Central memory CD8-positive, alpha-beta T cell (primary cell): ENCODE measurements around the gene SHROOM1.

Experiments
- ATAC-seq: fragments of 150-1000 bp; cut with Tn5 transposase; replicated peaks from 2 replicates; pipeline ENCODE4 v1.10.0; 2022; ENCODE audit warnings: mild to moderate bottlenecking, moderate FRiP score, moderate number of reproducible peaks; ENCODE audit not compliant: poor library complexity, severe bottlenecking; ENCODE audit errors: extremely low read depth
- DNase-seq, 2 donors: peaks; one replicate each; pipeline ENCODE4 v3.0.0; 2021; ENCODE audit warnings: low spot score in 2 of 2
- H3K27ac Mint-ChIP-seq: one replicate; pipeline ENCODE4 v1.8.0; 2022; ENCODE audit warnings: low read depth, mild to moderate bottlenecking, moderate library complexity, mixed read lengths
- H3K27me3 Mint-ChIP-seq: one replicate; pipeline ENCODE4 v1.8.0; 2022; ENCODE audit warnings: mixed read lengths
- H3K36me3 Mint-ChIP-seq: one replicate; pipeline ENCODE4 v1.8.0; 2022; ENCODE audit warnings: mild to moderate bottlenecking, moderate library complexity, mixed read lengths; ENCODE audit not compliant: insufficient read depth
- H3K4me1 Mint-ChIP-seq: one replicate; pipeline ENCODE4 v1.8.0; 2022; ENCODE audit warnings: mixed read lengths
- H3K4me3 Mint-ChIP-seq: one replicate; pipeline ENCODE4 v1.8.0; 2022; ENCODE audit warnings: mild to moderate bottlenecking, moderate library complexity, mixed read lengths
- H3K9me3 Mint-ChIP-seq: one replicate; pipeline ENCODE4 v1.8.0; 2022; ENCODE audit warnings: mixed read lengths

The SHROOM1 gene, protein sequence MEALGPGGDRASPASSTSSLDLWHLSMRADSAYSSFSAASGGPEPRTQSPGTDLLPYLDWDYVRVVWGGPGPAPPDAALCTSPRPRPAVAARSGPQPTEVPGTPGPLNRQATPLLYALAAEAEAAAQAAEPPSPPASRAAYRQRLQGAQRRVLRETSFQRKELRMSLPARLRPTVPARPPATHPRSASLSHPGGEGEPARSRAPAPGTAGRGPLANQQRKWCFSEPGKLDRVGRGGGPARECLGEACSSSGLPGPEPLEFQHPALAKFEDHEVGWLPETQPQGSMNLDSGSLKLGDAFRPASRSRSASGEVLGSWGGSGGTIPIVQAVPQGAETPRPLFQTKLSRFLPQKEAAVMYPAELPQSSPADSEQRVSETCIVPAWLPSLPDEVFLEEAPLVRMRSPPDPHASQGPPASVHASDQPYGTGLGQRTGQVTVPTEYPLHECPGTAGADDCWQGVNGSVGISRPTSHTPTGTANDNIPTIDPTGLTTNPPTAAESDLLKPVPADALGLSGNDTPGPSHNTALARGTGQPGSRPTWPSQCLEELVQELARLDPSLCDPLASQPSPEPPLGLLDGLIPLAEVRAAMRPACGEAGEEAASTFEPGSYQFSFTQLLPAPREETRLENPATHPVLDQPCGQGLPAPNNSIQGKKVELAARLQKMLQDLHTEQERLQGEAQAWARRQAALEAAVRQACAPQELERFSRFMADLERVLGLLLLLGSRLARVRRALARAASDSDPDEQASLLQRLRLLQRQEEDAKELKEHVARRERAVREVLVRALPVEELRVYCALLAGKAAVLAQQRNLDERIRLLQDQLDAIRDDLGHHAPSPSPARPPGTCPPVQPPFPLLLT

DNA sequence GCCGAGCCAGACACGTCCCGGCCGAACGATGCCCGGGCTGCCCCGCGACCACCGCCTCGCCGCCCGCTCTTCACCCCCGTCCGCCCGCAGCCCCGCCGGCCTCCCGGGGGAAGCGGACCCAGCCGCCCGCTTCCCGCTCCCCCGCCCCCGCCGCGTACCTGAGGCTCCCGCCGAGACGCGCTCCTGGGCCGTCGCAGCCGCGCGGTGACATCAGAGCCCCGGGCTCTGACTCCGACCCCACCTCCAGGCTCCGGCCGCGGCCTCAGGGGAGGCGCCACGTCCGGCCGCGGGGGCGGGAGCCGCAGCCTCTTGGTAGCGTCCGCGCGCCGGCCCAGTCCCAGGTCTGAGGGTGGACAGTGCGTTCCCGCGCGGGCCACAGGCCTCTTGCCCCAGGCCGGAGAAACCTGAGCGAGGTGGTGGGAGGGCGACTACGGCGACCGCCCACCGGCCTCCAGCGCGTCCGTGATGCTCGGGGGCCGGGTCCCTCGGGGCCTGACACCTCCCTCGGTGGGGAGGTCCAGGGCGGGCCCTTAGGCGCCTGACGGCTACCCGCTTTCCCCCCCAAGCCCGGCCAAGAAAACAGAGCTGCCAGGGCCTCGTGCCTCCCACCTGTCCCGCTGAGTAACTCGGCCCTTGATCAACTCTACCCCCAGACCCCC is at the start of gene SHROOM1:
TSS of gene SHROOM1 (minus strand) at position 212 of the 659 bp plus-strand sequence. CDS start 4,507 bp downstream, outside the sequence.
- ATAC-seq: peak; percentile 17

DNA sequence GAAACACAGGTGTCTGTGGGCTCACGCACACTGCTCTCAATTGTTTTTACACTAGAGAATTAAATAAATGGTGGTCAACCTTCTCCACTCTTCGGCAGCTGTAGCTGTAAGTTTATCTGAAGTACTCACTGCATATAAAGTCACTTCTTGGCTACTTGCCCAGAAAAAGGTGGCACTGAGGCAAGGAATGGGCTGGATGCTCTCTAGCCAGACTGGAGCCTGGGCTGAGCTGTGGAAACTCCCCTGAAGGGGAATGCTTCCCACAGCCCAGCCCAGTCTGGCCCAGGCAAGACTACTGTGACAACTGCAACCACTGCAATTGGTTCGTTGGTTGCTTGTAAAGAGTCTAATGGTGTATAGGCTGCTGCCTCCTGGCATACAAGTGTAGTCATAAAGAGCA is 47.5 kb upstream of the SHROOM1 start:
- no peaks in the 10 kb centered on the region for H3K9me3 Mint-ChIP-seq
- H3K27ac Mint-ChIP-seq: no peak overlapping the region
- H3K4me1 Mint-ChIP-seq: no peaks in the 10 kb centered on the region
- no peak for DNase-seq
- H3K4me3 Mint-ChIP-seq: no peak overlapping the region
- H3K27me3 Mint-ChIP-seq: no peaks in the 10 kb centered on the region
- no peak for ATAC-seq
- H3K36me3 Mint-ChIP-seq: peaks cover 35% of the 10 kb centered on the region

More for the DNA sequence above, at the start of gene SHROOM1:
- Mint-ChIP-seq H3K9me3 (no peaks in the 10 kb centered on the region), H3K4me1 (peaks cover 17% of the 10 kb centered on the region), H3K36me3 (peaks cover 5% of the 10 kb centered on the region), H3K4me3 (peak within 1 kb of the TSS; percentile 83), H3K27ac (peak within 1 kb of the TSS; percentile 80), H3K27me3 (peaks cover 33% of the 10 kb centered on the region)
- DNase-seq: no peak

DNA sequence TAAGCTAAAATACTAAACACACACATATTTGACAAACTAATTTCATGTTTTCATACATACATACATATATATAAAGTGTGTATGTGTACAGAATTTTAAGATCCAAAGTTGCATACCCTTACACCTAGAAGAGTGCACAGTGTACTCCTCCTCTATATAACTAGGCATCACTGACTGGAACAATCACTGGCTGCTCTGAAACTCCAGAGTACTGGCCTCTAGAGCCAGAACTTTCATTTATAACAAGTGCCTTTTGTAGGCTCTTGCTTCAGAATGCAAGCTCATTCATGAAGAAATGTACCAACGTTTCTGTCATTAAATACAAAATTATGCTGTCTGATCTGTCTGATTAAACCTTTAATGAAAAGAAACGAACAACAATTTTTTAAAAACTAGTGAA is 47.0 kb upstream of the SHROOM1 start:
- H3K9me3 Mint-ChIP-seq: no peaks in the 10 kb centered on the region
- no peaks in the 10 kb centered on the region for H3K27me3 Mint-ChIP-seq
- H3K4me3 Mint-ChIP-seq: no peak overlapping the region
- H3K36me3 Mint-ChIP-seq: peaks cover 30% of the 10 kb centered on the region
- H3K27ac Mint-ChIP-seq: no peak overlapping the region
- no peak for ATAC-seq
- DNase-seq: no peak
- no peaks in the 10 kb centered on the region for H3K4me1 Mint-ChIP-seq

DNA sequence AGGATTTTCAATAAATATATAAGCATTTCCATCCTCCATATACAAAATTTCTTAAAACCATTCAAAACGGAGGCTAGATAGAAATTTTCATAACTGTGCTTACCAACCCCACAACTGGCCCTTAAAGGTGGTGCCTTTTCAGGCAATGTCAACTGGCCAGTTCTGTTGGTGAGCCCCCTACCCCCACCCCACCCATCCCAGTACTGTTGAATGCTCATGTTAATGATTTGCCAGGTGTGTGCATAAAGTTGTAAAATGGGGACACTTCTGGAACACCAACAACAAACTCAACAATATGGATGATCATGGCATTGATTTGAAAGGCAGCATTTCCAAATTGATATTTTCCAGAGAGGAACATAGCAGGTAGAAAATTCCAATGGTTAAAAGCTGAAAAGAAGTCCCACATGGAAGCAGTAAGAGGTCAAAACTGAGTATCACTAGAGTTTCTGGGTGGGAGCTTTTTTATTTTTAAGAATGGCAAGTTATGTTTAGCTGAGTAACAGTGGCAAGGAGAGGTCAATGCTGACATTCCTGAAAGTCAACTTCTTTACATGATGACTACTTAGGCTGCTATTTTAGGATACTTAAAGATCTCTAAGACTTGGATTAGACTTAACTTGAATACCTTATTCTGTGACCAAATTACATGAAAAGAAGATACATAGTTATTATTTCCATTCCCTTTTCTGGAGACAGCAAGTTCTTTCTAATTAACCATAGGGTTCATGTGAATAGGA is 45.7 kb upstream of the SHROOM1 start:
- no peaks in the 10 kb centered on the region for H3K9me3 Mint-ChIP-seq
- H3K36me3 Mint-ChIP-seq: peaks cover 24% of the 10 kb centered on the region

DNA sequence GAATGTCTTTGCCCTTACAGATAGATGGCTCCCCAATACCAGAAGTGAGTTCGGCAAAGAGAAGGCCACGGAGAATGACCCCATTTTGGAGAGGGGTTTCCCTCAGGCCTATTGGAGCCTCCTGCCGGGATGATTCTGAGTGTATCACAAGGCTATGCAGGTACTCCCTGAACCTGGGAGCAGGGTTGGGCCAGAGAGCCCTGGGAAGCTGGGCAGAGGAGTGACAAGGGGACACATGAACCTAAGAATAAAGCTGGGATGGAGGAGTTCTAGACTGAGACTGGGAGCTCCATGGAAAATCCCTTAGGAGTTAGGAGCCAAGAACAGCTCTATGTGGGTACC is 43.5 kb upstream of the SHROOM1 start:
- Mint-ChIP-seq H3K4me1 (no peaks in the 10 kb centered on the region), H3K4me3 (no peak overlapping the region), H3K9me3 (no peaks in the 10 kb centered on the region), H3K27ac (no peak overlapping the region), H3K36me3 (peaks cover 22% of the 10 kb centered on the region), H3K27me3 (no peaks in the 10 kb centered on the region)
- ATAC-seq (no peak), DNase-seq (no peak)

More for the DNA sequence above, 45.7 kb upstream of the SHROOM1 start:
- Mint-ChIP-seq H3K27ac (no peak overlapping the region), H3K4me1 (no peaks in the 10 kb centered on the region), H3K27me3 (no peaks in the 10 kb centered on the region), H3K4me3 (no peak overlapping the region)
- DNase-seq (no peak), ATAC-seq (no peak)

DNA sequence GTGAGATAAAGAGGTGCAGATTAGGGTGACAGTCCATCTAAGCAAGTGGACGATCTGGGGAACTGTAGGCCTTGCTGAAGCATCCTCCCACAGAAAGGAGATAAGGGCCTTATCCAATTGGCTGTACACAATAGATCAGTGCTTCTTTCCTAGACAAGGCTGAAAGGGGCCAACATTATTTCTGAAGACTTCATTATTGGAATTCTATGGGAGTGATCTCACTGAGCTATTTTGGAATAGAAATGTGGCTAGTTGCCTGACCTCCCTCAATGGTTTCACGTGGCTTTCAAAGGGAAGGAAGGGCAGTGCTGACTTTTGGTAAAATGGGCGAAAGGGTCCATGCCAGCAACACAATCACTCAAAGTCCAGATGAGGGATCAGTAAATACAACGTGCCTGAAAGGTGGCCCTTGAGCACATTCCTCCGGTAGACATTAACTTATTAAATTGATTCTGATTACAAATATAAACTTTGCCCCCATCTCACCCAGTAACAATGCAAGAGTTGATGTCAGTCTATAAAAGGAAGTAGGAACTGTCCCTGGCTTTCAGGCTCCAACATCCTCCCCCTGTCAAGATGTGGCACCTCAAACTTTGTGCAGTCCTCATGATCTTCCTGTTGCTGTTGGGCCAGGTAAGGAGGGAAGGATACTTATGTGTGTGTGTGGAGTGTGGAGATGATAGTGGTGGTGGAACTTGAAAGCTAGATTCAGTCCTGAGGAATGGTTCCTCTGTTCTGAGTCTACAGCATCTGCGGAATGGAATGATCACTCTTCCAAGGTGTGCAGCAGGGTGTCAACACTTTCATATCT is 42.9 kb upstream of the SHROOM1 start, which contains the start of gene LEAP2:
TSS of gene LEAP2 (plus strand) at position 550 of the 811 bp plus-strand sequence. CDS start at position 577, 27 bp downstream.
- peak within 1 kb of the TSS; percentile 35 for H3K27ac Mint-ChIP-seq
- DNase-seq: no peak
- ATAC-seq: no peak
- no peaks in the 10 kb centered on the region for H3K4me1 Mint-ChIP-seq
- H3K9me3 Mint-ChIP-seq: no peaks in the 10 kb centered on the region
- peaks cover 19% of the 10 kb centered on the region for H3K36me3 Mint-ChIP-seq
- no peaks in the 10 kb centered on the region for H3K27me3 Mint-ChIP-seq
- H3K4me3 Mint-ChIP-seq: no peak within 1 kb of the TSS

DNA sequence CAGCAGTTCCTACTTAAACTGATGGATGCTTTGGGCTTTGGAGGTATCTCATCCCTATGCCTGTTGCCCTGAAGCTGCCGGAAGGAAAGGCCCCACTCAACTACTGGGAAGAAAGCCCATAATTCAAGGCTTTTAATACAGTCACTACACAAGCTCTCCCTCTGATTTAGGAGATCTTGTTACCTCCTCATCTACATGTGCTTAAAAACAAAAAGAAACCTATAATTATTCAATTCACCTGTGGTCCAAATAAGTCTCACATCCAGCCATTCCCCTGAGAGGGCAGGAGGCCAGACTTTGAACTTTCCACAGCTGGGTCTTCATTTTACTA is 42.3 kb upstream of the SHROOM1 start:
- H3K27me3 Mint-ChIP-seq: no peaks in the 10 kb centered on the region
- peaks cover 19% of the 10 kb centered on the region for H3K36me3 Mint-ChIP-seq

DNA sequence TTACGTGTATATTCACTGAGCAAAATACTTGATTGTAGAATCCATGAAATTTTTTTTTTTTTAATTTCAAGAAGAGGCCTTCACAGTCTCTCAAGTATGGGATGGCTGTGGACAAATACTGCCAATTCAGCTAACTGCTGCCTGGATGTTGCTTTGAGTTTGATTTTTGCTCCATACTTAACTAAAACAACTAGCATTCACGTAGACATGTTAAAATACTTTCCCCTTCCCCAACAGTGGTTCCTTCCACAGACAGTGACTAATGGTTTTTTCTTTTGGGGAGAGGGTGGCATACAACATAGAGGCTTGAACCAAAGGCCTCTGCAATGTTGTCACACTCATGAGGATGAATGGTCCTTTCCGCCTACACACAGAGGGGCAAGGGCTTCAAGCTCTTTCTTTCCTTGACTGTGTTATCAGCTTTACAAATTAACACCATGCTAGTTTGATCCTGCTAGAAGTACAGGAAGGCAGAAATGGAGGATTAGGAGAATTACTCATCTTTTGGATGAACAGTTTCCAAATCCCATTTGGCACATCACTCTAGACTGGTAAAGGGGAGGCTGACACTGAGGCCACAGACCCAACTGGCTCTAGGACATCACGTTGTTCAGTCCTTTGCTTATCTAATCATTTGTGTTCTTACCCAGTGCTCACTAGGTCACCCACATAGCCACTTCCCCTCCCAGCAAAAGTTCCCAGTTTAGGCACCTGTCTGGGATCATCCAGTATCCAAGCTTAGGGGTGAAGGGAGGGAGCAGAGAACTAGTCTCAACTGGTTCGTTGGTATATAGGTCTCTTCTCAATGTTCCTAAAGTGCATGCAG is 41.2 kb upstream of the SHROOM1 start:
- H3K9me3 Mint-ChIP-seq: no peaks in the 10 kb centered on the region
- no peaks in the 10 kb centered on the region for H3K27me3 Mint-ChIP-seq
- DNase-seq (no peak), ATAC-seq (no peak)
- H3K4me1 Mint-ChIP-seq: peaks cover 10% of the 10 kb centered on the region
- H3K4me3 Mint-ChIP-seq: no peak overlapping the region
- peaks cover 22% of the 10 kb centered on the region for H3K36me3 Mint-ChIP-seq
- H3K27ac Mint-ChIP-seq: no peak overlapping the region

More for the DNA sequence above, 42.3 kb upstream of the SHROOM1 start:
- no peak for ATAC-seq
- Mint-ChIP-seq H3K4me3 (no peak overlapping the region), H3K9me3 (no peaks in the 10 kb centered on the region), H3K4me1 (peaks cover 1% of the 10 kb centered on the region), H3K27ac (peak overlapping the region; percentile 35)
- DNase-seq: no peak

DNA sequence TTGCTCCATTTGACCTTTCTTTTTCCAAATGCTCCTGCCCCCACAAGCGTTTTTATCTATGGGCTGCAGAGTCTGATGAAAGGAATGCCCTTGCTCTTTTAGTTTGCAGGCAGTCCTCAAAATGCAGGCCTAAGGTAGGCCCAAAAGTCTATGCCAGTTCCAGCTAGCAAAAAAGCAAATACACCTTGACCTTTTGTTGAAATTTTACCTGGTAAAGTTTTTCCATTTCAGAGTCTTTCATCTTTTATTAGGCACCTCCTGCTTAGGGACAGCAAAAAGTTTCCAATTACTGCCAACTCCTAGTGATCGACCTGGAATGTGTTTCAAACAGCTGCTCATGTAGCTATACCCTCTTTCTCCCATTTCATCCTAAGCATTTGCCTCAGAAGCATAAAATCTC is 40.4 kb upstream of the SHROOM1 start:
- DNase-seq: no peak
- Mint-ChIP-seq H3K4me3 (no peak overlapping the region), H3K9me3 (no peaks in the 10 kb centered on the region), H3K4me1 (peaks cover 19% of the 10 kb centered on the region), H3K36me3 (peaks cover 27% of the 10 kb centered on the region), H3K27me3 (no peaks in the 10 kb centered on the region), H3K27ac (no peak overlapping the region)
- ATAC-seq: no peak

DNA sequence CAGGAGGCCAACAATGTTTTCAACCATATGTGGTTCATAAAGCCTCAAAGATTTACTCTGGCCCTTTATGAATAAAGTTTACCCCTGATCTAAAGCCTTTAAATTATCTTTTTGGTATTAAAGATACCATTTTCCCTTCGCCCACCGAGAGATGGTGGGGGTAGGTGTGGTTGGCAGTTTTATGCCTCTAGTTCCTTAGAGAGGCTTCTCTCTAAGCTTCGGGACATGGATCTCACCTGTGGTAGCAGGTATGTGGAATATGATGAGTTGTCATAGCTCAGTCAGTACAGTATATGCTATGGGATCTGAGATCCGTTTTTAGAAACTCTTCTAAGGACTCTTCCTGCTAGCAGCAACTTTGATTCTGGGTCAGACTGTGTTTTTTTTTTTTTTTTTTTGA is 38.3 kb upstream of the SHROOM1 start:
- DNase-seq: no peak
- no peak overlapping the region for H3K27ac Mint-ChIP-seq
- ATAC-seq: no peak
- peaks cover 26% of the 10 kb centered on the region for H3K4me1 Mint-ChIP-seq
- no peaks in the 10 kb centered on the region for H3K9me3 Mint-ChIP-seq
- no peak overlapping the region for H3K4me3 Mint-ChIP-seq
- peaks cover 22% of the 10 kb centered on the region for H3K36me3 Mint-ChIP-seq
- H3K27me3 Mint-ChIP-seq: no peaks in the 10 kb centered on the region

DNA sequence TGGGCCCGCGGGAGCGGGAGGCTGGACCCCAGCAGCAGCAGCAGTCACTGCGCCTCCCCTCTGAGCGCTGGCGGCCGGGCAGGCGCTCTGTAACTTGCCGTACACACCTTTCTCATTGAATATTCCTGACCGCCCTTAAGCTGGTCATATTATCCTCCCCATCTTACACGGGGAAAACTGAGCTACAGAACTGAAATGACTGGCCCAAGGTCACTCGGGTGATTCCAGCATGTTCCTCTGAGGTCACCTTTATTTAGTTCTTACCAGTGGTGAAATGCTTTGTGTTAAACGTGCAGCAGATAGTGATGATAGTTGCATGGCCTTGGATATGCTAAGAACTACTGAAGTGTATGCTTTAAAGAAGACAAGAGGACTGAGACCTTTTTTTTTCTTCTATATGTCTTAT is 36.6 kb upstream of the SHROOM1 start:
- H3K27me3 Mint-ChIP-seq: no peaks in the 10 kb centered on the region
- H3K27ac Mint-ChIP-seq: peak overlapping the region; percentile 99
- peaks cover 16% of the 10 kb centered on the region for H3K36me3 Mint-ChIP-seq
- ATAC-seq (no peak), DNase-seq (no peak)
- no peaks in the 10 kb centered on the region for H3K9me3 Mint-ChIP-seq
- H3K4me3 Mint-ChIP-seq: peak overlapping the region; percentile 94
- peaks cover 26% of the 10 kb centered on the region for H3K4me1 Mint-ChIP-seq
